Erythroblast (primary cell): ENCODE results near the gene SOX15.

ENCODE experiments used
- DNase-seq, 2 experiments: peaks; one replicate each; lab custom pipeline; 2025; lab: John Stamatoyannopoulos, UW
- GATA1 ChIP-seq: IDR thresholded peaks from 2 replicates; pipeline ENCODE4 v1.6.1; 2011; ENCODE audit warnings: low read depth, mild to moderate bottlenecking, control low read depth, low read length, moderate library complexity
- POLR2A ChIP-seq: IDR thresholded peaks from 2 replicates; pipeline ENCODE4 v1.6.1; 2011; ENCODE audit warnings: mild to moderate bottlenecking, low read length

The SOX15 gene

DNA sequence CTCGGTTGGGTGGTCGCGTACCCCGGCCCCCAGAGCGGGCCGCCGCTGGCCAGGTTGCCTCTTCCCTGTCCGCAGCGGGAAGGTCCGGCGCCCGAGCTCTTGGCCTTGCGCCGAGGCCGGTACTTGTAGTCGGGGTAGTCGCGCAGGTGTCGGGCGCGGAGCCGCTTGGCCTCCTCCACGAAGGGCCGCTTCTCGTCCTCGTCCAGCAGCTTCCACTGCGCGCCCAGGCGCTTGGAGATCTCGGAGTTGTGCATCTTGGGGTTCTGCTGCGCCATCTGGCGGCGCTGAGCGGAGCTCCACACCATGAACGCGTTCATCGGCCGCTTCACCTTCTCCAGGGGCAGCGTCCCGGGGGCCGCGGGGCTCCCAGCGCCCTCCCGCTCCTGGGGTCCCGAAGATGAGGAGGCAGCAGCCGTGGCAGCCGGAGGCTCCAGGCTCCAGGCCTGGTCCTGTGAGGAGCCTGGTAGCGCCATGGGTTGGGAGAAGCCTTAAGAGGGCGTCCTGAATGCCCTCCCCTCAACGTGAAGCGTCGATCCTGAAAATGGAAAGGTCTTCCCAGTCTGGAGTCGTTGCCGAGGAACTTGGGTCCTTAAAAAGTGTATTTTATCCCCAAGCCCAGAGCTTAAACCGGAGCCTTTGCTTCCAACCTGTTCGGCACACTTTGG lies 558 bp downstream of the SOX15 start:
- DNase-seq = peak; percentile 88 to 91
- TF ChIP-seq GATA1 (no peak), POLR2A (peak; percentile 27)

DNA sequence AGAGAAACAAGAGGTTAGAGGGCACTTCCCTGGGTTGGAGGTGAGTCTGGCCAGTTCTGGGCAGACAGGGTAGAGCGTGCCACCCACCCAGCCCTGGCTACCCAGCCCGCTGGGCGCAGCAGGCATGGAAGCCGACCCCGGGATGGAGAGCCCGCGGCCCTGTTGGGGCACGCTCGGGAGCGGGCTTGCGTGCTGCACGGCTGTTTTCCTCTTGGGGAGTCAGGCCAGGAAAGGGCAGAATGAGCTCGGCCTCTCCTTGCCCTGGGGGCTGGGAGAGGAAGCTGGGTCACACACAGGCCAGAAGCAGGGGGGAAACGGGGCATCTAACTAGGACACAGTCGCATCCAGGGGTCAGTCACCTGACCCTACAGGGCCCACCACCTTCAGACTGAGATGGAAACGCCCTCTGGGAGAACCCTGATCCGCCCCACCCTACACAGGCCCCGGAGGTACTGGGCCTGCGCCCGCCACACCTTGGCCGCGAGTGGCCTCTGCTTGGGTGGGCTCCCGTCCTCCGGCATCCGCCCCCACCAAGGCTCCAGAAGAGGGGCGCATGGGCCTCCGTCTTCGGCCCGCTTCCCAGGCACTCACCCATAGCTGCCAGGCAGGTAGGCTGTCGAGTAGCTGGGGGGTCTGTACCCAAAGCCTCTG lies 1.2 kb downstream of the SOX15 start:
- no peak for DNase-seq
- TF ChIP-seq GATA1 = no peak

DNA sequence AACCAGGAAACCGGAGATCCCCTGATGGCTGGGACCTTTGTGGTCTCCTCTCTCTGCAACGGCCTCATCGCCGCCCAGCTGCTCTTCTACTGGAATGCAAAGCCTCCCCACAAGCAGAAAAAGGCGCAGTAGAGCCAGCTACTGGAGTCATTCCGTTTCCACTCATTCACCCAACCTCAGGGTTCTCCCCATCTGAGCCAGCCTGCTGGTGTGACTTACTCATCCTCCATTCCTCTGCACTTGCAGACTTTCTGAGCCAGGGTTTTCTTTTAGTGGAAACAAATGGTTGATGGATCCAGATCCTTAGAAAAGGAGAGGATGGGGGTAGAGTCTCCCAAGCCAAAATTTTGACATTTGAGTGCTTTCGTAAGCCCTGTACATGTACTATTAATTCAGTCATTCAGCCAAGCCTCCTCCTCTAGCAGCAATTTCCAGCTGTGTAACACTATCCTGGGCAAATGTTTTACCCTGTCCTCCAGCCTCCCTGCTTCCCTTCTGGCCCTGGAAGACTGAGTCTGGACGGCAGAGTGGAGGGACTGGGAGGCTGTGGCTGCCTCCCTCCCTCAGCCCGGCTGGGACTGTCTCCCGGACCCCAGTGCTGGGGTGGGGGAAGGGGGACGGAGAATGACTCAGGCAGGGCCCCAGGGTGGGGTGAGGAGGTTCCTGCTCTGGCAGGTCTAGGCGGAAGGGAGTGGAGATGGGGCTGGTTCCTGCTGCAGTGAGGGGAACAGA lies 2.3 kb downstream of the SOX15 start:
- no peak for TF ChIP-seq POLR2A
- TF ChIP-seq GATA1 = no peak
- DNase-seq = peak; percentile 50 to 64

DNA sequence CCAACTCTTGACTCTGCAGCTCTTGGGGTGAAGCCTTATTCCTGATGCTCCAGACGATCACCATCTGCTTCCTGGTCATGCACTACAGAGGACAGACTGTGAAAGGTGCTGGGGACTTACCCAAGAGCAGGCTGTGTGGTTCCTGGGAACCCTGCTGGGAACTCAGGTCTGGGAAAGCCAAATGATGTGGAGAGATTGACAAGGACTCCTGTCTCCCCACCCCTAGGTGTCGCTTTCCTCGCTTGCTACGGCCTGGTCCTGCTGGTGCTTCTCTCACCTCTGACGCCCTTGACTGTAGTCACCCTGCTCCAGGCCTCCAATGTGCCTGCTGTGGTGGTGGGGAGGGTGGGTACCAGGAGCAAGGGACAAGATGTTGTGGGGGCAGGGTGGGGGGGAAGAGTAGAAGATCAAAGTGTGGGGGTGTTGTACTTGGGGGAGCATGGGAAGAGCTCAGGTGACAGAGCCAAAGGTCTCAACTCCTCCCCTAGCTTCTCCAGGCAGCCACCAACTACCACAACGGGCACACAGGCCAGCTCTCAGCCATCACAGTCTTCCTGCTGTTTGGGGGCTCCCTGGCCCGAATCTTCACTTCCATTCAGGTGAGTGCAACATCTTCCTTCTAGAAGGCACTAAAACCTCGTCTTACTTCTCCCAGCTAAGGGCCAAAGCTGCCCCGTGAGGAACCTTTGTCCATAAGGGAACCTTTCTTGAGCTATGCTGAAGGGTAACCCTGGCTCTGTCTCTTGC lies 3.0 kb downstream of the SOX15 start:
- peak; percentile 48 to 50 for DNase-seq
- TF ChIP-seq POLR2A (no peak), GATA1 (no peak)

DNA sequence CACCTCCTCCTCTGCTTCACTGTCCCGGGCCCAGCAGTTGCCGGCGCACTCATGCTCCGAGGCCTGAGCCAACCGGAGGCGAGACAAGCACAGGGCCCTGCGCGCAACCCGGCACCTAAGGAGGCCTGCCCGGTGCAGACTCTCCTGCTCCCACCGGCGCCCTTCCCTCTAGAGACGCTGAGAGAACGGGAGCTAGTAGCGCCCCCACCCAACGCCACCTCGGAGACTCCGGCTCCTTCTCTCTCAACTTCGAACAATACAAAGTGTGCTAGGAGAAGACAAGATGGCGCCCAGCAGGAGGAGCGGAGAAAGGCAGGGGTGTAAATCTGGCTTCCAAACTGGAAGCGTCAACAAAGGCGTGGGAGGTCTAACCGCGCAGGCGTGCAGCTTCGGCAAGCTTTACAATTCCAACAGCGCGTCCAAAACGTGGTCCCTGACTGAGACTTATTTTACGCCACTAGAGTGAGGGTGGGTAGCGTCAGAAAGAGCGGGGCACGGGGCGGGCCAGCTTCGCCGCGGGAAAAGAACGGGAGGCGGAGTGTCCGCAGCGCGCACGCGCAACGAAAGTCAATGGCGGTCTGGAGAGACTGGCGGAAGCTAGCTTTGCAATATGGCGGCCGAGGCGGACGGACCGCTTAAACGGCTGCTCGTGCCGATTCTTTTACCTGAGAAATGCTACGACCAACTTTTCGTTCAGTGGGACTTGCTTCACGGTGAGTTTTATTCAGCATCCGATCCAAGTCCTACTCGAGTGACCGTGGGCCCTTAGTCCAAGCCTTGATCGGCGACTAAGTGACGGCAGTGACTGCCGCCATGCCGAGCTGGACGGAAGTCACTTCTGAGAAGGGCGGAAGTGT lies 6.4 kb downstream of the SOX15 start, which contains the start of gene MPDU1:
TSS of gene MPDU1 (plus strand) at position 600 of the 857 bp plus-strand sequence. CDS start at position 611, 11 bp downstream.
- TF ChIP-seq GATA1 (no peak), POLR2A (peak; percentile 97)
- peak; percentile 98 for DNase-seq

GRCh38 chr17:7582396-7583252 lies 7.3 kb downstream of the SOX15 start:
- DNase-seq = no peak
- no peak for TF ChIP-seq POLR2A
- no peak for TF ChIP-seq GATA1

DNA sequence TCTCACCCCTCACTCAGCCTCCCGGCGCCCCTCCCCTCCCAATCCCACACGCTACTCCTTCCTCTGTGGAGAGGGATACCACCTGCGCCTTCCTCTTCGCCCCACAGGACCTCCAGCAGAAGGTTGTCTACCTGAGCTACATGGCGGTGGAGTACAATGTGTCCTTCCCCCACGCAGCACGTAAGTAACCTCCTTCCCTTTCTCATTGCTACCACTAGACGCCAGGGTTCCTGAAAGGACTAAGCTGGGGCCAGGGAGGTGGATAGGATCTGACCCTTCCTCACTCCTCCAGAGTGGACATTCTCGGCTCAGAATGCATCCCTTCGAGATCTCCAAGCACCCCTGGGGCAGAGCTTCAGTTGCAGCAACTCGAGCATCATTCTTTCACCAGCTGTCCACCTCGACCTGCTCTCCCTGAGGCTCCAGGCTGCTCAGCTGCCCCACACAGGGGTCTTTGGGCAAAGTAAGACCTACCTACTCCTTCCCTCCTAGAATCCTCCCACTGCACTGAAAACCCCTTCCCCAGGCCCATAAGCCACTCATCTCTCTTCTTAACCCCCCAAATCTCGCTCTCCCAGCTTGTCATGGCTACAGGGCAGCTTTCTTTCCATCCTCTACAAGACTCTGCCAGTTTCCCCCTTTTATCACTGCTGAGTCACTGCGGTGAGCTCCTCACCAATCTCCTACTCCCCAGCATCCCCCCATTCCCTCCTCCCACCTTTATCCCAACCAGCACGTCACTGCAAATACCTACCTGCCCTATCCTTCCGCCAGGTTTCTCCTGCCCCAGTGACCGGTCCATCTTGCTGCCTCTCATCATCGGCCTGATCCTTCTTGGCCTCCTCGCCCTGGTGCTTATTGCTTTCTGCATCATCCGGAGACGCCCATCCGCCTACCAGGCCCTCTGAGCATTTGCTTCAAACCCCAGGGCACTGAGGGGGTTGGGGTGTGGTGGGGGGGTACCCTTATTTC lies 9.0 kb downstream of the SOX15 start:
- DNase-seq = peak; percentile 60 to 68

GRCh38 chr17:7579834-7580603 lies 9.9 kb downstream of the SOX15 start:
- DNase-seq = peak in 1 of 2 experiments; percentile 54
- TF ChIP-seq POLR2A (no peak), GATA1 (no peak)

More for the DNA sequence above, 9.0 kb downstream of the SOX15 start:
- TF ChIP-seq POLR2A = no peak
- TF ChIP-seq GATA1 = no peak

GRCh38 chr17:7579001-7579833 lies 10.7 kb downstream of the SOX15 start, which contains the start of gene CD68:
Gene CD68 (plus strand): TSS chr17:7579638. CDS start chr17:7579678, 40 bp downstream.
- DNase-seq = peak; percentile 68 to 80
- TF ChIP-seq GATA1 (no peak), POLR2A (peak; percentile 75)
